GM12801 (cell line): ENCODE results near the gene COL26A1.

Source experiments
- TF ChIP-seq, protein P1 (sequence below): IDR thresholded peaks from one replicate; pipeline ENCODE4 v1.5.1; 2011; ENCODE audit warnings: control low read depth; ENCODE audit not compliant: insufficient read length; ENCODE audit errors: extremely low read depth

COL26A1 gene

GRCh38 chr7:101589052-101589451 is 226.4 kb downstream of the COL26A1 start:
- TF ChIP-seq, protein P1, sequence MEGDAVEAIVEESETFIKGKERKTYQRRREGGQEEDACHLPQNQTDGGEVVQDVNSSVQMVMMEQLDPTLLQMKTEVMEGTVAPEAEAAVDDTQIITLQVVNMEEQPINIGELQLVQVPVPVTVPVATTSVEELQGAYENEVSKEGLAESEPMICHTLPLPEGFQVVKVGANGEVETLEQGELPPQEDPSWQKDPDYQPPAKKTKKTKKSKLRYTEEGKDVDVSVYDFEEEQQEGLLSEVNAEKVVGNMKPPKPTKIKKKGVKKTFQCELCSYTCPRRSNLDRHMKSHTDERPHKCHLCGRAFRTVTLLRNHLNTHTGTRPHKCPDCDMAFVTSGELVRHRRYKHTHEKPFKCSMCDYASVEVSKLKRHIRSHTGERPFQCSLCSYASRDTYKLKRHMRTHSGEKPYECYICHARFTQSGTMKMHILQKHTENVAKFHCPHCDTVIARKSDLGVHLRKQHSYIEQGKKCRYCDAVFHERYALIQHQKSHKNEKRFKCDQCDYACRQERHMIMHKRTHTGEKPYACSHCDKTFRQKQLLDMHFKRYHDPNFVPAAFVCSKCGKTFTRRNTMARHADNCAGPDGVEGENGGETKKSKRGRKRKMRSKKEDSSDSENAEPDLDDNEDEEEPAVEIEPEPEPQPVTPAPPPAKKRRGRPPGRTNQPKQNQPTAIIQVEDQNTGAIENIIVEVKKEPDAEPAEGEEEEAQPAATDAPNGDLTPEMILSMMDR: no peak

DNA sequence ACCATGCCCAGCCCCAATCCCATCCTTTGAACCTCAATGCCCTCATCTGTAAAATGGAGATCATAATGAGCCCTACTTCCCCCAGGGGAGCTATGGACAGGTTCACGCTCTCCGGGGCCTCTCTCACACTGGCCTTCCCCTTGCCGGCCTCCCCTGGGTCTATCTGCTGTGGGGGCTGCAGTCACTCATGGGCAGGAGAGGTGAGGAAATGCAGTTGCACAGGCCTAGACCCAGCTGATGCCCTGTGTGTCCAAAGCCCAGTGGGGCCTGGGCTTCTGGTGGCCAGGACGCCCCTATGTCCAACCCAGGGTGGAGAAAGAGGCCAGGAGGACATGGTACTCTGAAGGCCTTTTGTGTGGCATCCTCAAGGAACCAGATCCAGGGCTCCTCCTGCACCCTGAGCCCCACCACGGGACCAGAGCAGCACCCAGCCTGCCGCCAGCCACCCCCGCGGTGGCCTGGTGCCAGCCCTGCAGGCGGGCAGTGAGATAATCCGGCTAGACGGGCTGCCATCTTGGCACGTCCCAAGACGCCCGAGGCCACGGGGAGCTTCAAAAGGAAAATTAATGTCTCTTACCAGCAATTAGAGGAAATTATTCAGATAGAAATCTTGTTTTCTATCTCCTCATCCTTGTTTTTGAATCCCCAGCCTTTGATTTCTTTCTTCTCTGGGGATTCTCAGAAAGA is 227.4 kb downstream of the COL26A1 start:
- TF ChIP-seq, protein P1: no peak

DNA sequence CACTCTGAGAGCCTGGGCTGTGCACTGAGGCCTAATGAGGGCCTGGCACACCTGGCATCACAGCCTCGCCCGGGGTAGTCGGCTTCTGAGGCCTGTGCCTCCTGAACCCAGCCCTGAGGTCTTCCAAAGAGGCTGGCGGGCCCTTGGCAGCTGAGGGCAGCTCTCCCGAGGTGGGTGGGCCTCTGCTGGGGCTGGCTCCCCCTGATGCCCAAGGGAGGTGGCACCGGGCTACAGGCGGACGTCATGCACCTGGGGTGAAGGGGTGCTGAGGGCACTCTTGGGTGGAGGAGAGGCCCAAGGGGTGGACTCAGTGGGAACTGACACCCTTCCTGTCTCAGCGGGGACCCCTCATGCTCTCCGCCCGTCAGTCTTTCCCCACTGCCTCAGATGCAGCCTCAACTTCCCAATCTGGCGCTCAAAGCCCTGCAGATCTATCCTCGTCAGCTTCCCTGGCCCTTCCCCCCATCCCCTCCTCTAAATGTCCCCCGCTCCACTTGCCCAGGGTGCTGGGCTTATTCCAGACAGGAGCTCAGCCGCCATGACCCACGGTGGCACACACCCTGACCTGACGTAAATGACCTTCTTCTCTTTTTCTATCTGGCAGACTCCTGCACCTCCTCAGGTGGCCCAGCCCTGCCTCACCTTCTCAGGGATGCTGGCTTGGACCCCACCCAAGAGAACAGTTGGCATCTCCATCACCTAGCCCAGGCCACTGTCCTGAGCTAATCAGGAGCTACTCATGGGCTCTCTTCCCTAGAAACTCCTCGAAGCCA is 228.2 kb downstream of the COL26A1 start:
- TF ChIP-seq, protein P1: no peak

GRCh38 chr7:101591504-101591903 is 228.8 kb downstream of the COL26A1 start:
- TF ChIP-seq, protein P1: no peak

DNA sequence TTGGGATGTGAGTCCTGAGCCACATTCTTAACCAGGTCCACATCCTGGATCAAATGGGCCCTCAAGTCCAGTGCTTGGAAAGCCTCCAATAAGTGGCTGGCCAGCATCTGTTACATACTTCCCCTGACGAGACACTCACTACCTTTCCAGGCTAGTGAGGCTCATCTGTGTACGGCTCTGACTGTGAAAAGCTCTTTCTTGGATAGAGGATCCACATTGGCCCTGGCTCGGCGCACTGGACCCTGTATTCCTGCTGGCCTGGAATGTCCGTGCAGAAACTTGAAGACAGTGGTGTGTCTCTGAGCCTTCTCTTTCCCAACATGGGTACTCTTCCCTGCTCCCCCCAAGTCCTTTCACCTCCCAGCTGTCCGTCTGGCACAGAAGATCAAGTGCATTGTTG is 230.9 kb downstream of the COL26A1 start:
- TF ChIP-seq, protein P1: no peak

- TF ChIP-seq, protein P1: no peak
Observed at GRCh38 chr7:101594790-101595189, 232.1 kb downstream of the COL26A1 start.

- TF ChIP-seq, protein P1: no peak
Observed at GRCh38 chr7:101595246-101595645, 232.6 kb downstream of the COL26A1 start.
